WI38 (cell line): Measurements from ENCODE around the gene HENMT1.

Experiments used
- H3K4me3 ChIP-seq: 2 replicates; pipeline ENCODE4 v1.5.1; 2011; ENCODE audit warnings: low read depth, mild to moderate bottlenecking, control low read depth, low read length
- TF ChIP-seq, protein P1 (sequence below): IDR thresholded peaks from 2 replicates; pipeline ENCODE4 v1.5.1; 2012; ENCODE audit warnings: low read depth, mild to moderate bottlenecking, control low read depth, low read length

The HENMT1 gene

GRCh38 chr1:108639899-108640560 lies 20.9 kb downstream of the HENMT1 start:
- H3K4me3 ChIP-seq = no peak overlapping the region
- TF ChIP-seq, protein P1, sequence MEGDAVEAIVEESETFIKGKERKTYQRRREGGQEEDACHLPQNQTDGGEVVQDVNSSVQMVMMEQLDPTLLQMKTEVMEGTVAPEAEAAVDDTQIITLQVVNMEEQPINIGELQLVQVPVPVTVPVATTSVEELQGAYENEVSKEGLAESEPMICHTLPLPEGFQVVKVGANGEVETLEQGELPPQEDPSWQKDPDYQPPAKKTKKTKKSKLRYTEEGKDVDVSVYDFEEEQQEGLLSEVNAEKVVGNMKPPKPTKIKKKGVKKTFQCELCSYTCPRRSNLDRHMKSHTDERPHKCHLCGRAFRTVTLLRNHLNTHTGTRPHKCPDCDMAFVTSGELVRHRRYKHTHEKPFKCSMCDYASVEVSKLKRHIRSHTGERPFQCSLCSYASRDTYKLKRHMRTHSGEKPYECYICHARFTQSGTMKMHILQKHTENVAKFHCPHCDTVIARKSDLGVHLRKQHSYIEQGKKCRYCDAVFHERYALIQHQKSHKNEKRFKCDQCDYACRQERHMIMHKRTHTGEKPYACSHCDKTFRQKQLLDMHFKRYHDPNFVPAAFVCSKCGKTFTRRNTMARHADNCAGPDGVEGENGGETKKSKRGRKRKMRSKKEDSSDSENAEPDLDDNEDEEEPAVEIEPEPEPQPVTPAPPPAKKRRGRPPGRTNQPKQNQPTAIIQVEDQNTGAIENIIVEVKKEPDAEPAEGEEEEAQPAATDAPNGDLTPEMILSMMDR = no peak

DNA sequence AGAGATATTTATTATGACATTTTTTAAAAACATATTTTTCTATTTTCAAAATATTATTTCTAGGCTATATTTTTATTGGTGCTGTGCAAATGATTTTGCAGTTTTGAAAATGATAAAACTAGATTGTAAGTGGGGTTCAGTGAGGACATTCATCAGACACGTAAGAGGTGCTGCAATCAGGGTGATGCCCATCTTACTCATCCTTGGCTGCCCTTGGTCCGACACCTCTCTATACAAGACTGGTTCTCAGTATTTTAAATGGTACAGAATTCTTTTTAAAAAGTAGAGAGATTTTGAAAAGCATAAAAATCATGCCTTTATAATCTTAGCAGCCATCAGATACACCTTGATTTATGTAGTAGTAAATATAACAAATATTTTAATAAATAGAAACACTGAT lies 24.0 kb downstream of the HENMT1 start:
- H3K4me3 ChIP-seq = no peak overlapping the region
- TF ChIP-seq, protein P1 = no peak

- TF ChIP-seq, protein P1 = no peak
- H3K4me3 ChIP-seq = no peak overlapping the region
Measured at GRCh38 chr1:108634521-108634920, 26.4 kb downstream of the HENMT1 start.

DNA sequence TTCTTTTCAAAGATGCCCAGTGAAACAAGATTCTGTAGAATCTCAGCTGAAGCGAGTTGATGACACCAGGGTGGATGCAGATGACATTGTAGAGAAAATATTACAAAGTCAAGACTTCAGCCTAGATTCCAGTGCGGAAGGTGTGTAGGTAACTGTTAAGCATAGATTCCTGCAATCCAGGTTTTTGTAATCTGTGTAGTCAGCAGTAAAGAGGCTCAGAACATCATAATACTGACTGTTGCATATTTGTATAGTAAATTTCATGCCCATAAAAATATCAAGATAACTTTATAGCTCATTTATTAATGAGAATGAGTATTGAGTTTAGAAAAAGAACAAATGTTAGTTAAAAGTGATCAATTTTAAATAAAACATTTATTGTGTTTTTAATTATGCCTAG lies 32.2 kb downstream of the HENMT1 start:
- TF ChIP-seq, protein P1 = no peak
- H3K4me3 ChIP-seq = no peak overlapping the region

- TF ChIP-seq, protein P1 = no peak
- H3K4me3 ChIP-seq = no peak overlapping the region
Measured at GRCh38 chr1:108627951-108628350, 32.9 kb downstream of the HENMT1 start.

- H3K4me3 ChIP-seq = no peak overlapping the region
- TF ChIP-seq, protein P1 = no peak
Measured at GRCh38 chr1:108627256-108627655, 33.6 kb downstream of the HENMT1 start.

- TF ChIP-seq, protein P1 = no peak
- no peak overlapping the region for H3K4me3 ChIP-seq
Measured at GRCh38 chr1:108624069-108624468, 36.8 kb downstream of the HENMT1 start.
